GM12801 (cell line): Measurements from ENCODE around the gene DNPH1.

Experiments used
- TF ChIP-seq, protein P1 (sequence below): IDR thresholded peaks from one replicate; pipeline ENCODE4 v1.5.1; 2011; ENCODE audit warnings: control low read depth; ENCODE audit not compliant: insufficient read length; ENCODE audit errors: extremely low read depth

The DNPH1 gene

DNA sequence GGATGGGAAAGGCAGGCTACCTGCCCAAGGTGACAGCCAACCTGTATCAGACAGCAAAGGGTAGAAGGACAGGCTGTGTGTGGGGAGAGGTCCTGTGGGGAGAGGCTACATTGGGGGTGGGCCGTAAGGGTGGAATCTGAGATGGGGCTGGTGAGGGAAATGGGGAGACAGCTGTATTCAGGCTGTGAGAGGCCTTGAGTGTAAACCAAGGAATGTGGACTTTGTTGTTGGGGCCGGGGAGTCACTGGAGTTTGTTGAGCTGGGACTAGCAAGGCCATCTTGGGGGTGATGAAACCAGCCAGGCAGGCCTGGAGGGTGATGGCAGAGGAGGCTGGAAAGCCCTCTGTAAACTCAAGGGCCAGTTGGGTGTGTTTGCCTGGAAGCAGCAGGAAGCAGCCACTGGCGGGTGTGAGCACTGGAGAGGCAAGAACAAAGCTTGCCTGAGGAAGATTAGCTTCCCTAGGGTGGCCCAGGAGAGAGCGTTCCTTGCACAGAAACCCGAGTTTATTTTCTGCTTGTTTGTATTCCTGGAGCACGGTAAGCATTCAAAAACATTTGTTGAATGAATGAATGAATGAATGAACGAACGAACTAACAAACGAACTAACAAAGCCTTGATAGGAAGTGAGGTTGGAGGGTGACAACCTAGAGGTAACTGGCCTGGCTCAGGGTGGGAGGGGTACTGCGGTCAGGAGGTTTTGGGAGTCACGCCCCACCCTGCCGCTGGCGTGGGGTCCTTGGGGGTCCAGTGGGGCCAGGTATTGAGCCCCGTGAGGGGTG lies 32.9 kb upstream of the DNPH1 start:
- TF ChIP-seq, protein P1, sequence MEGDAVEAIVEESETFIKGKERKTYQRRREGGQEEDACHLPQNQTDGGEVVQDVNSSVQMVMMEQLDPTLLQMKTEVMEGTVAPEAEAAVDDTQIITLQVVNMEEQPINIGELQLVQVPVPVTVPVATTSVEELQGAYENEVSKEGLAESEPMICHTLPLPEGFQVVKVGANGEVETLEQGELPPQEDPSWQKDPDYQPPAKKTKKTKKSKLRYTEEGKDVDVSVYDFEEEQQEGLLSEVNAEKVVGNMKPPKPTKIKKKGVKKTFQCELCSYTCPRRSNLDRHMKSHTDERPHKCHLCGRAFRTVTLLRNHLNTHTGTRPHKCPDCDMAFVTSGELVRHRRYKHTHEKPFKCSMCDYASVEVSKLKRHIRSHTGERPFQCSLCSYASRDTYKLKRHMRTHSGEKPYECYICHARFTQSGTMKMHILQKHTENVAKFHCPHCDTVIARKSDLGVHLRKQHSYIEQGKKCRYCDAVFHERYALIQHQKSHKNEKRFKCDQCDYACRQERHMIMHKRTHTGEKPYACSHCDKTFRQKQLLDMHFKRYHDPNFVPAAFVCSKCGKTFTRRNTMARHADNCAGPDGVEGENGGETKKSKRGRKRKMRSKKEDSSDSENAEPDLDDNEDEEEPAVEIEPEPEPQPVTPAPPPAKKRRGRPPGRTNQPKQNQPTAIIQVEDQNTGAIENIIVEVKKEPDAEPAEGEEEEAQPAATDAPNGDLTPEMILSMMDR, result no peak

DNA sequence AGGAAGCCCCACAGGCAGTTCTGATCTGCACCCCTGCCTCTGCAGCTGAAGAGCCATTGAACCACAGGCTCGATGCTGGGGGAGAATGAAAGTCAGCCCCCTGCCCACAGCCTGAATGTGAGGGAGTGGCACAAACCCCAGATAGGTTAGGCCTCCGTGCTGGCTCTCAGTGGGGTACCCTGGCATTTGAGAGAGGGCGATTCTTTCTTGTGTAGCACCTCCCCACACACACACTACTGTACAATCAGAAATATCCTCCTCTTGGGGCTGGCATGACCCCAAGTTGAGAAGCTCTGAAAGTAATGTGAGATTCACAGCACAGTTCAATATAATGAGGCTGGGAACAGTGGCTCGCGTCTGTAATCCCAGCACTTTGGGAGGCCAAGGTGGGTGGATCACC lies 31.9 kb upstream of the DNPH1 start:
- TF ChIP-seq, protein P1, result no peak

DNA sequence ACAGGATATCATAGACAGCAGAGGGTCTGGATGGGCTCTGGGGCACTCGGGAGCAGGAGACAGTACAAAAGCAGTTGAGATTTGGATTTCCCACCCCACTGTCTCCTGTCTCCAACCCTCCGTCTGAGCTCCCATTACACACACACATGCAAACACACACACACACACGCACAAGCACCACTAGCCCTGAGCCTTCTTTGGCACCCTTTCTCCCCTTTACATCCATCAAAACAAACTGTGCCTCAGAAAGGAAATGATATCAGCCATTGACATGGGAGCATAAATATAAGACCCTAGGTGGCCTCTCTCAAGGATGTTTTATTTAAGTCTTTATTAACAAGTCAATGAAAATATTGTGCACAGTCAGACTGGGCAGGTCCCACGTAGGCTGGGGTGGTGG lies 31.5 kb upstream of the DNPH1 start:
- TF ChIP-seq, protein P1, result no peak

DNA sequence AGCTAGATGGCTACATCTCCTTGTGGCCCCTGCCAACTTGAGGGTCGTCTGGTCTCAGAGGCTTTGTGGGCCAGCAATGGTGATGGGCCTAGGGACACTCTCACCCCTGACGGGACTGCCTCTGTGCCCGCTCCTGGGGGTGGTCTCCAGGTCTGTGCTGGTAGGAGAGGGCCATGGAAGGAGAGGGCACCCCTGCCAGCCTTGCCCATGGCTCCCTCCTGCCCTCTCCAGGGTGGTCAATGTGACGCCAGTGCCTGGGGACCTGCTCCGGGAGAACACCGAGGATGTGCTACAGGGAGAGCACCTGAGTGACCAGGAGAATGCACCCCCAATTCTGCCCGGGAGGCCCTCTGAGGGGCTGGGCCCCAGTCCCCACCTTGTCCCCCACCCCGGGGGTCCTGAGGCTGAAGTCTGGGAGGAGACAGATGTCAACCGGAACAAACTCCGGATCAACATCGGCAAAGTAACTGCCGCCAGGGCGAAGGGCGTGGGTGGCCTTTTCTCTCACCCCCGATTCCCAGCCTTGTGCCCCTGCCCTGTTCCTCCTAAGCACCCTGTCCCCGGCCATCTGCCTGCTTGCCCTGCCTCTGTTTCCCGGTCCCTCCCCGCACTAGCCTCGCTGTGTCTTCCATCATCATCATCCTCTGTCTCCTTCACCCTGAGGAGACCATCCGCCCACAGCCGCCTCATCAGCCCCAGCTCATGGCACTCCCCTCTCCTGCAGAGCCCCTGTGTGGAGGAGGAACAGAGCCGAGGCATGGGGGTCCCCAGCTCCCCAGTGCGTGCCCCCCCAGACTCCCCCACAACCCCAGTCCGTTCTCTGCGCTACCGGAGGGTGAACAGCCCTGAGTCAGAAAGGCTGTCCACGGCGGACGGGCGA lies 29.8 kb upstream of the DNPH1 start:
- TF ChIP-seq, protein P1, result no peak

DNA sequence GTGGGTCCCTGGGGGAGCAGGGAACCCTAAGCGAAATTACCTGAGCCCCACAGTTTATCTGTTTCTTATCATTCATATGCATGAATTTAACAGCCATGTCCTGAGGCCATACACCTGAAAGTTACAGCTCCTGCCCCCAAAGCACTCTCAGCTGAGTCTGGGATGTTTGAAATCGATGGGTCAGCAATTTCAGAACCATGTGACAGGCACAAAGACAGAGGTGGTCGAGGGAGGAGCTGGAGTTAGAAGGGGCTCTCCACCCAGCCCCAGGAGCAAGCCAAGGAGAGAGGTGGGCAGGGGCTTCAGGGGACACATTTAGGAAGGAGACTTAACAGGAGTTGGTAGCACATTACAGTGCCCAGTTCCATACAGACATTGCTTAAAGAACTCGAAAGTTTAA lies 28.9 kb upstream of the DNPH1 start:
- TF ChIP-seq, protein P1, result no peak

DNA sequence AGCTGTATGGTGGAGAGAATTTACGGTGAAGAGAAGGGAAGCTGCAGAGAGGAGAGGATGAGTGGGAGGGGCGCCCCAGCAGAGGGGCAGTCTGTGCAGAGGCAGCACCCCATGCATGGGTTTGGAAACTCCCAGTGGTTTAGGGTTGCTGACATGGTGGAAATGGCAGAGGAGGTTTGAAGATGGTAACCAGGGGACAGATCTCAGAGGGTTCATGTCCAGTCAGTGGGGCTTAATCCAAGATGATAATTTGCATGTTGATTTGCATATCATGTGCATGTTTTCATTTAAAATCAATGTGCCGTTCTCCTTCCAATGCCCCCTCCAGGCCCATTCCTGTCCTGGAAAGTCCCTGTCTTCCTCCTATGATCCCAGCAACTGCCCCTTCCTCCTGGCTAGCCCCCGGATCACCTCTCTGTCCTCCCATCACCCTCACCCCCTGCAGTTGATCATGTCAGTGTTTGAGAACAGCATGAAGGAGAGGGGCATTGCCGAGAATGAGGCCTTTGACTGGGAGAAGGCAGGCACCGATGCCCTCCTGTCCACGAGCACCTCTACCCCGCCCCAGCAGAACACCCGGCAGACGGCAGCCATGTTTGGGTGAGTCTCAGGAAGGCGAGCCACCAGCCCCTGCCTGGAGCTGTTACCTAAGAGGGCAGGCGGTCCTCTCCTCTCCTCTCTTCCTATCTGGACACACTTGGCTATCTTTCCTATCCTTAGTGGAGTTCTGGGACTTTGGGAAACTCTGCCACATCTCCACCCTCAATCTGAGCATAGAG lies 28.3 kb upstream of the DNPH1 start:
- TF ChIP-seq, protein P1, result no peak

DNA sequence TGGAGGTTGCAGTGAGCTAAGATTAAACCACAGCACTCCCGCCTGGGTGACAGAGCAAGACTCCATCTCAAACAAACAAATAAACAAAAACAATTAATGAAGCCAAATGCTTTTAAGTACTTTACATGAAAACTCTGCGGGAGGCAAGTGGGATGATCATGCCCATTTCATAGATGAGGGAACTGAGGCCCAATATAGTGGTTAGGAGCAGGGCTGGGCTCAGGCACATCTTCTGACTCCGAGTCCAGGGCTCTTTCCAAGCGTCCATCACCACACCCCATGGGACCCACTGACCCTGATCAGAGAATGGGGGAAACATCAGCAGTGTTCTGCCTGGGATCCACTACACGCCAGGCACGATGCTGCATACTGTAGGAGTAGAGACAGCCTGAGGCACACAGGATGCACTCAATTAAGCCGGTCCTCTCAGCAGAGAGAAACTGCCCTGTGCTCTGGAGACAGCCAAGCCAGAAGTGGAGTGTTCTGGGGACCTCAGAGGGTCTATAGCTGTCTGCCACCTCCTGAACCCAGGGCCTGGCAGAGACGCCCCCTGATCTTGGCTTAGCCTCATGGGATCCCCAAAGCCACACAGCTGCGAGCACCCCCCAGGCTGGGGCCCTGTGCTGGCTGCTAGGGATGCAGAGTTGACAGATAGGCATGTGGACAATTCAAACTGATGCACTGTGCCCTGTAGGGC lies 27.5 kb upstream of the DNPH1 start:
- TF ChIP-seq, protein P1, result no peak
